ENCODE data around the gene MTARC2.

GRCh38 chr1:220761688-220762427, 13.7 kb downstream of the MTARC2 start:
- TF ChIP-seq POLR2AphosphoS5 (IDR thresholded peaks at IDR 0.05; ENCODE audit: low read depth, low read length) (no peak), TAF1 (IDR thresholded peaks at IDR 0.05; ENCODE audit: borderline replicate concordance, low read depth, low read length) (no peak), POLR2A (IDR thresholded peaks at IDR 0.05; ENCODE audit: low read depth, low read length) (no peak)
